Activated T-cell treated with anti-CD3 and anti-CD28 coated beads, Interleukin-2, amount 50 U/mL, for 72 hours (primary cell): ENCODE results near the gene MRGPRE. TPM values are rescaled to one million over a fixed set of nuclear protein-coding genes. Genes with fewer than 3 reads are reported as not detected.

Experiments
- ATAC-seq, 2 donors: fragments of 150-1000 bp; cut with Tn5 transposase; replicated peaks in 1 of 2; 2 replicates each; pipeline ENCODE4 v1.10.0; 2021; ENCODE audit warnings: moderate library complexity in 2 of 2, mild to moderate bottlenecking in 1 of 2
- DNase-seq, 2 donors: peaks; one replicate each; pipeline ENCODE4 v3.0.0; 2021 to 2022; ENCODE audit warnings: mixed read lengths in 1 of 2
- H3K27ac Mint-ChIP-seq: one replicate; pipeline ENCODE4 v1.8.0; 2022; ENCODE audit warnings: mild to moderate bottlenecking, moderate library complexity, mixed read lengths
- H3K27me3 Mint-ChIP-seq: one replicate; pipeline ENCODE4 v1.8.0; 2022; ENCODE audit warnings: low read depth, mixed read lengths
- H3K36me3 Mint-ChIP-seq, 2 donors: one replicate each; pipeline ENCODE4 v1.8.0; 2022; ENCODE audit warnings: mixed read lengths in 2 of 2, mild to moderate bottlenecking in 1 of 2; ENCODE audit not compliant: insufficient read depth in 2 of 2
- H3K4me1 Mint-ChIP-seq: one replicate; pipeline ENCODE4 v1.8.0; 2022; ENCODE audit warnings: low read depth, mixed read lengths
- H3K4me3 Mint-ChIP-seq, 2 donors: one replicate each; pipeline ENCODE4 v1.8.0; 2022; ENCODE audit warnings: mild to moderate bottlenecking in 2 of 2, mixed read lengths in 2 of 2, moderate library complexity in 2 of 2
- H3K9me3 Mint-ChIP-seq, 2 donors: one replicate each; pipeline ENCODE4 v1.8.0; 2022; ENCODE audit warnings: mixed read lengths in 2 of 2
- total RNA-seq, 2 donors: library from RNA; stranded (reverse); gene quantifications; one replicate each; pipeline ENCODE4 v1.2.3, GENCODE V29; 2022

Gene MRGPRE
- total RNA-seq, 2 donors from 2014 or later: not detected

GRCh38 chr11:3180869-3181268, 51.3 kb downstream of the MRGPRE start:
- H3K27me3 Mint-ChIP-seq: no peaks in the 10 kb centered on the region

GRCh38 chr11:3178349-3178748, 53.9 kb downstream of the MRGPRE start:
- ATAC-seq (no peak), DNase-seq (no peak)
- Mint-ChIP-seq H3K36me3 (peaks cover 4 to 6% of the 10 kb centered on the region in 2 donors), H3K27me3 (no peaks in the 10 kb centered on the region), H3K27ac (no peak overlapping the region), H3K4me1 (no peaks in the 10 kb centered on the region), H3K9me3 (peaks cover 5 to 6% of the 10 kb centered on the region in 2 donors), H3K4me3 (no peak overlapping the region)

More at GRCh38 chr11:3180869-3181268, 51.3 kb downstream of the MRGPRE start:
- Mint-ChIP-seq H3K4me3 (no peak overlapping the region), H3K36me3 (peaks cover 1 to 2% of the 10 kb centered on the region in 2 donors), H3K4me1 (no peaks in the 10 kb centered on the region), H3K27ac (no peak overlapping the region), H3K9me3 (peaks cover 2% of the 10 kb centered on the region in 2 donors)
- no peak for DNase-seq
- ATAC-seq: no peak

- no peaks in the 10 kb centered on the region for H3K27me3 Mint-ChIP-seq
- H3K27ac Mint-ChIP-seq: no peak overlapping the region
- DNase-seq (no peak), ATAC-seq (no peak)
- peaks cover 4 to 6% of the 10 kb centered on the region in 2 donors for H3K36me3 Mint-ChIP-seq
- H3K4me1 Mint-ChIP-seq: no peaks in the 10 kb centered on the region
- H3K9me3 Mint-ChIP-seq: peaks cover 5 to 6% of the 10 kb centered on the region in 2 donors
- H3K4me3 Mint-ChIP-seq: no peak overlapping the region
Observed at GRCh38 chr11:3177931-3178330, 54.3 kb downstream of the MRGPRE start.

Other genes with a start within 250 kb of the MRGPRE start
- 100 to 1,000 TPM; 421 to 504 TPM for gene NAP1L4, start 240.1 kb downstream of the MRGPRE start, total RNA-seq
- gene CARS1, start 175.0 kb downstream of the MRGPRE start, total RNA-seq: 100 to 1,000 TPM; 217 to 224 TPM
- 1 to 10 TPM; 6.3 to 7.0 TPM for gene OSBPL5, start 67.1 kb downstream of the MRGPRE start, total RNA-seq
- not detected for gene MRGPRG, start 13.6 kb downstream of the MRGPRE start, total RNA-seq
- 10 to 100 TPM; 30.9 to 38.7 TPM for gene ZNF195, start 146.7 kb upstream of the MRGPRE start, total RNA-seq